SK-N-SH (cell line): ENCODE data around the gene PERM1. TPM values are rescaled to one million over a fixed set of nuclear protein-coding genes. Genes with fewer than 3 reads are reported as not detected.

Source experiments
- CTCF ChIA-PET: fragments of 300-600, 350-600 bp; formaldehyde crosslinking; extraction: SDS; loops from one replicate; lab custom pipeline; 2021; lab: Yijun Ruan, JAX
- POLR2A ChIA-PET: fragments of 350-600 bp; sonication (Branson Sonifier 250); formaldehyde crosslinking; extraction: SDS; loops from one replicate; lab custom pipeline; 2020; ENCODE audit warnings: antibody characterized with exemption, inconsistent platforms; lab: Yijun Ruan, JAX
- DNase-seq: peaks from one replicate; pipeline ENCODE4 v3.0.0; 2012
- H2AFZ ChIP-seq: fragments of 200-600 bp; sonication (generic); 2 replicates; pipeline ENCODE4 v1.8.1; 2016; ENCODE audit warnings: antibody characterized with exemption, mild to moderate bottlenecking, low read depth
- H3F3A ChIP-seq: fragments of 200-600 bp; sonication (generic); replicated peaks from 2 replicates; pipeline ENCODE3; 2016; ENCODE audit warnings: antibody characterized with exemption, mild to moderate bottlenecking; ENCODE audit not compliant: insufficient read depth
- H3K27ac ChIP-seq, 2 experiments: fragments of 200-500 bp in 1 of 2; fragments of 200-600 bp in 1 of 2; sonication (Bioruptor generic) in 1 of 2; sonication (generic), shearing (Covaris generic) in 1 of 2; 2 replicates each; pipeline versions ENCODE4 v1.5.1 to v1.6.1; 2014 to 2016; ENCODE audit warnings: low read depth in 2 of 2, inconsistent platforms in 1 of 2, low read length in 1 of 2, mild to moderate bottlenecking in 1 of 2, mixed read lengths in 1 of 2
- H3K27me3 ChIP-seq: fragments of 200-600 bp; sonication (generic), shearing (Covaris generic); 2 replicates; pipeline ENCODE4 v1.6.1; 2016; ENCODE audit warnings: mixed run types; ENCODE audit not compliant: insufficient read depth
- H3K36me3 ChIP-seq, 2 experiments: fragments of 200-500 bp in 1 of 2; fragments of 200-600 bp in 1 of 2; sonication (Bioruptor generic) in 1 of 2; sonication (generic) in 1 of 2; replicated peaks in 1 of 2; 2 replicates each; pipeline versions ENCODE3 to v1.5.1; 2014 to 2016; ENCODE audit warnings: low read length in 1 of 2, mild to moderate bottlenecking in 1 of 2; ENCODE audit not compliant: insufficient read depth in 2 of 2, control insufficient read depth in 1 of 2
- H3K4me1 ChIP-seq, 2 experiments: fragments of 200-500 bp in 1 of 2; fragments of 200-600 bp in 1 of 2; sonication (Bioruptor generic) in 1 of 2; sonication (generic), shearing (Covaris generic) in 1 of 2; 2 replicates each; pipeline versions ENCODE4 v1.5.1 to v1.6.1; 2014 to 2016; ENCODE audit warnings: low read depth in 1 of 2, low read length in 1 of 2, mixed run types in 1 of 2; ENCODE audit not compliant: insufficient read depth in 2 of 2, control insufficient read depth in 1 of 2
- H3K4me2 ChIP-seq: fragments of 200-600 bp; sonication (generic), shearing (Covaris generic); 2 replicates; pipeline ENCODE4 v1.6.1; 2017; ENCODE audit warnings: mixed run types
- H3K4me3 ChIP-seq, 2 experiments: fragments of 200-500 bp in 1 of 2; fragments of 200-600 bp in 1 of 2; sonication (Bioruptor generic) in 1 of 2; sonication (generic), shearing (Covaris generic) in 1 of 2; 2 replicates each; pipeline versions ENCODE4 v1.5.1 to v1.8.1; 2014 to 2016; ENCODE audit warnings: low read depth in 2 of 2, inconsistent platforms in 1 of 2, low read length in 1 of 2, mild to moderate bottlenecking in 1 of 2, mixed read lengths in 1 of 2, moderate library complexity in 1 of 2
- H3K79me2 ChIP-seq: fragments of 200-600 bp; sonication (generic); 2 replicates; pipeline ENCODE4 v1.8.1; 2017; ENCODE audit warnings: mild to moderate bottlenecking; ENCODE audit not compliant: insufficient read depth
- H3K9ac ChIP-seq: fragments of 200-600 bp; sonication (generic); 2 replicates; pipeline ENCODE4 v1.6.1; 2017; ENCODE audit warnings: mixed run types
- H3K9me2 ChIP-seq: fragments of 200-600 bp; sonication (generic); 2 replicates; pipeline ENCODE4 v1.6.1; 2017; ENCODE audit warnings: mixed run types
- H3K9me3 ChIP-seq: fragments of 200-600 bp; sonication (generic); 2 replicates; pipeline ENCODE4 v1.6.1; 2017; ENCODE audit warnings: mixed run types, mild to moderate bottlenecking, moderate library complexity
- H4K20me1 ChIP-seq: fragments of 200-600 bp; sonication (generic); 2 replicates; pipeline ENCODE4 v1.6.1; 2017; ENCODE audit warnings: mild to moderate bottlenecking, mixed run types; ENCODE audit not compliant: insufficient read depth
- CHD2 ChIP-seq: fragments of 150-350 bp; IDR thresholded peaks from 2 replicates; pipeline ENCODE4 v1.6.1; 2018; ENCODE audit warnings: low read length; ENCODE audit not compliant: partially characterized antibody
- ELF1 ChIP-seq: IDR thresholded peaks from 2 replicates; pipeline ENCODE4 v1.4.0; 2012
- EP300 ChIP-seq, 2 experiments: IDR thresholded peaks; 2 replicates each; pipeline versions ENCODE4 v1.4.0 to v1.6.1; 2012; ENCODE audit warnings: borderline replicate concordance in 1 of 2, low read depth in 1 of 2, low read length in 1 of 2
- EZH2phosphoT487 ChIP-seq: fragments of 200-600 bp; sonication (generic); IDR thresholded peaks from 2 replicates; pipeline ENCODE4 v1.6.1; 2017; ENCODE audit warnings: low read depth, mixed run types, mild to moderate bottlenecking, antibody characterized with exemption, moderate library complexity, borderline replicate concordance
- FOXJ3 ChIP-seq: sonication (generic); formaldehyde crosslinking; IDR thresholded peaks from 2 replicates; pipeline ENCODE4 v1.5.1; 2020; ENCODE audit warnings: mild to moderate bottlenecking, missing genetic modification reagents
- FOXM1 ChIP-seq: IDR thresholded peaks from 2 replicates; pipeline ENCODE4 v1.4.0; 2012; ENCODE audit warnings: low read depth, mild to moderate bottlenecking
- RCOR1 ChIP-seq: fragments of 150-350 bp; IDR thresholded peaks from 2 replicates; pipeline ENCODE4 v1.6.1; 2017; ENCODE audit warnings: antibody characterized with exemption, low read length
- RXRA ChIP-seq: IDR thresholded peaks from 2 replicates; pipeline ENCODE4 v1.4.0; 2012; ENCODE audit warnings: low read depth, mild to moderate bottlenecking, borderline replicate concordance
- TAF1 ChIP-seq: IDR thresholded peaks from 2 replicates; pipeline ENCODE4 v1.6.1; 2012; ENCODE audit warnings: low read depth, mild to moderate bottlenecking, low read length, moderate library complexity, borderline replicate concordance
- TEAD4 ChIP-seq: IDR thresholded peaks from 2 replicates; pipeline ENCODE4 v1.4.0; 2012; ENCODE audit warnings: mild to moderate bottlenecking, borderline replicate concordance; ENCODE audit not compliant: insufficient read depth
- WGBS: methylation state at CpG from one replicate; pipeline ENCODE4 v1.1.6; 2017; ENCODE audit warnings: low lambda C conversion rate; 5-methylcytosine and 5-hydroxymethylcytosine counted together
- polyA plus RNA-seq, 3 experiments: library from polyadenylated mRNA; depleted of rRNA; stranded (reverse); fragments of >200 nt; gene quantifications; 2 replicates each; pipeline ENCODE4 v1.2.3, GENCODE V29; 2012
- TF ChIP-seq, protein P1 (sequence below): fragments of 150-350 bp; IDR thresholded peaks from 2 replicates; pipeline ENCODE4 v1.6.1; 2016; ENCODE audit warnings: mild to moderate bottlenecking, low read depth, low read length
- TF ChIP-seq, protein P2 (sequence below): IDR thresholded peaks from 2 replicates; pipeline ENCODE4 v1.4.0; 2012; ENCODE audit warnings: low read depth, borderline replicate concordance
- TF ChIP-seq, protein P3 (sequence below): fragments of 150-350 bp; IDR thresholded peaks from 2 replicates; pipeline ENCODE4 v1.6.1; 2017; ENCODE audit warnings: antibody characterized with exemption, low read length, low read depth, borderline replicate concordance

Gene PERM1
- polyA plus RNA-seq, 1 of the 3 experiments (the other 2 are of a cell fraction), result 0.25 TPM

DNA sequence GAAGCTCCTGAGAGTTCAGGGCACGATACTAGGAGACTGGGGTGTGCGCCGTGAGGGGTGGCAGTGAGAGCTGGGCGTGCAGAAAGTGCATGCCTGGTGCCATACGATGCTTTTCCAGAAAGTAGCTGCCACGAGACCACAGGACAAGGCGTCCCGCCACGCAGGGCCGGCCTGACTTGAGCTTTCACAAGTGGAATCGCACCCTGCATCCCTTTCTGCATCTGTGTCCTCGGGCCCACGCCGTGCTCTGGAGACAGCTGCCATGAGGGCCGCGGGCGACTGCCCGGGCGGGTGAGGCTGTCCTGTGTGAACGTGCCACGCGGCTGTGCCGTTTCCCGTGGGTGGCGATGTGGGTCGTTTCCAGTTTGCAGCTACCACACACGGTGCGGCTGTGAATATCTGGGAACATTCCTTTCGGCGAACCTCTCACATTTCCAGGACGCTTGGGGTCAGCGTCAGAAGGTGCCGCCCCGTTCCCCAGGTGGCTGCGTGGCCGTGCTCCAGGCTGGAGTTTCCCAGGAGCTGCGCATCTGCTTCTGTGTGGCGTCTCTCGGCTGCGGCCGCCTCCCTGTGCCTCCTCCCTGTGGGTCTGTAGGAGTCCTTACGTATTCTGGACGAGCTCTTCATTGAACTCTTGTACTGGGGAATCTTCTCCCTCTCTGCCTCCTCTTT is 1.0 kb upstream of the PERM1 start (continued):
- TF ChIP-seq TAF1, result no peak
- TF ChIP-seq, protein P1, sequence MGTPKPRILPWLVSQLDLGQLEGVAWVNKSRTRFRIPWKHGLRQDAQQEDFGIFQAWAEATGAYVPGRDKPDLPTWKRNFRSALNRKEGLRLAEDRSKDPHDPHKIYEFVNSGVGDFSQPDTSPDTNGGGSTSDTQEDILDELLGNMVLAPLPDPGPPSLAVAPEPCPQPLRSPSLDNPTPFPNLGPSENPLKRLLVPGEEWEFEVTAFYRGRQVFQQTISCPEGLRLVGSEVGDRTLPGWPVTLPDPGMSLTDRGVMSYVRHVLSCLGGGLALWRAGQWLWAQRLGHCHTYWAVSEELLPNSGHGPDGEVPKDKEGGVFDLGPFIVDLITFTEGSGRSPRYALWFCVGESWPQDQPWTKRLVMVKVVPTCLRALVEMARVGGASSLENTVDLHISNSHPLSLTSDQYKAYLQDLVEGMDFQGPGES, result no peak
- TF ChIP-seq, all 33 proteins: peak for 0

DNA sequence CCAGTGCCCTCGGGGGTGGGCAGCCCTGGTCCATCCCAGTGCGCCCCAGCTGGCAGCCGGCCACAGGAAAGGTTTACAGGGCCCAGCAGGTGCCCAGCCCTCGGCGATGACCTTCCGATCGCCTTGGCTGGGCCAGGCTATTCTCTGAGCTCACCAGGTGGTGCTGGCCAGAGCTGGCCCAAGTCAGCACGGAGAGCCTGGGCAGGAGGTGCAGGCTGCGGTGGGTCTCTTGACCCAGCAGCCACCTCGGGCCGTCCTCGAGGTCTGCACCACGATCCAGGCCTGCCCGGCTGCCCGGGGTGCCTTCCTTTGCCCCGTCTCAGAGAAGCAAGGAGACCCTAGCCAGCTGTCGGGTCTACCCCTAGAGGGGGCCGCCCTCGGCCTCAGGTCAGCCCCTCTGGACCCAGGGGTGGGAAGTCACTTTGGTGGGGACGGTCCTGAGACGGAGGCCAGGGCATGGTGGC is 370 bp downstream of the PERM1 start:
- DNase-seq, result no peak
- Histone ChIP-seq H3K79me2 (no peaks in the 10 kb centered on the region), H3F3A (no peaks in the 10 kb centered on the region), H3K9ac (no peak overlapping the region)
- TF ChIP-seq, protein P2, sequence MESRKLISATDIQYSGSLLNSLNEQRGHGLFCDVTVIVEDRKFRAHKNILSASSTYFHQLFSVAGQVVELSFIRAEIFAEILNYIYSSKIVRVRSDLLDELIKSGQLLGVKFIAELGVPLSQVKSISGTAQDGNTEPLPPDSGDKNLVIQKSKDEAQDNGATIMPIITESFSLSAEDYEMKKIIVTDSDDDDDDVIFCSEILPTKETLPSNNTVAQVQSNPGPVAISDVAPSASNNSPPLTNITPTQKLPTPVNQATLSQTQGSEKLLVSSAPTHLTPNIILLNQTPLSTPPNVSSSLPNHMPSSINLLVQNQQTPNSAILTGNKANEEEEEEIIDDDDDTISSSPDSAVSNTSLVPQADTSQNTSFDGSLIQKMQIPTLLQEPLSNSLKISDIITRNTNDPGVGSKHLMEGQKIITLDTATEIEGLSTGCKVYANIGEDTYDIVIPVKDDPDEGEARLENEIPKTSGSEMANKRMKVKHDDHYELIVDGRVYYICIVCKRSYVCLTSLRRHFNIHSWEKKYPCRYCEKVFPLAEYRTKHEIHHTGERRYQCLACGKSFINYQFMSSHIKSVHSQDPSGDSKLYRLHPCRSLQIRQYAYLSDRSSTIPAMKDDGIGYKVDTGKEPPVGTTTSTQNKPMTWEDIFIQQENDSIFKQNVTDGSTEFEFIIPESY, result no peak
- no peak for TF ChIP-seq EZH2phosphoT487
- no peak for TF ChIP-seq FOXJ3
- no peak for TF ChIP-seq ELF1
- TF ChIP-seq, protein P3, sequence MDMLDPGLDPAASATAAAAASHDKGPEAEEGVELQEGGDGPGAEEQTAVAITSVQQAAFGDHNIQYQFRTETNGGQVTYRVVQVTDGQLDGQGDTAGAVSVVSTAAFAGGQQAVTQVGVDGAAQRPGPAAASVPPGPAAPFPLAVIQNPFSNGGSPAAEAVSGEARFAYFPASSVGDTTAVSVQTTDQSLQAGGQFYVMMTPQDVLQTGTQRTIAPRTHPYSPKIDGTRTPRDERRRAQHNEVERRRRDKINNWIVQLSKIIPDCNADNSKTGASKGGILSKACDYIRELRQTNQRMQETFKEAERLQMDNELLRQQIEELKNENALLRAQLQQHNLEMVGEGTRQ, result no peak
- TF ChIP-seq TEAD4, result no peak
- TF ChIP-seq FOXM1, result no peak
- no peak for TF ChIP-seq RXRA
- TF ChIP-seq CHD2, result no peak
- no peak for TF ChIP-seq RCOR1
- no peak for TF ChIP-seq EP300 (IDR thresholded peaks at IDR 0.05; ENCODE audit: borderline replicate concordance in 1 of 2, low read depth in 1 of 2, low read length in 1 of 2)
- TF ChIP-seq, all 33 proteins: peak for 0
- WGBS, result 47% methylated on average over 6 of the region's 21 CpGs
- Histone ChIP-seq H4K20me1 (no peaks in the 10 kb centered on the region), H2AFZ (no peak overlapping the region), H3K9me2 (no peaks in the 10 kb centered on the region), H3K36me3 (no peaks in the 10 kb centered on the region), H3K4me1 (peaks cover 0 to 12% of the 10 kb centered on the region in 2 experiments; a peak in 1 of 4 replicates), H3K27ac (no peak overlapping the region), H3K9me3 (no peaks in the 10 kb centered on the region), H3K27me3 (peaks cover 13% of the 10 kb centered on the region; the same call in 1 of the 2 replicates), H3K4me2 (no peak overlapping the region), H3K4me3 (no peak overlapping the region)
- ChIA-PET POLR2A (no interaction called here), CTCF (interaction anchor here (0.5 to 9.1 kb wide), 16 partner anchors 8 to 311 kb away, joined by 3 to 246 read pairs (median 4); partner anchors contain the start of gene HES4)
